Measurements from ENCODE around the gene TBX19.

GRCh38 chr1:168264296-168264695 is 16.4 kb upstream of the TBX19 start:
- no peak for TF ChIP-seq CTCF (IDR thresholded peaks at IDR 0.05)
- no peak for TF ChIP-seq POLR2A (IDR thresholded peaks at IDR 0.05)

Measured in testis (tissue), 2 donors.